Sigmoid colon (tissue), 4 donors: ENCODE measurements around the gene COL6A2.

Experiments used
- EP300 ChIP-seq, 4 donors: sonication (generic); formaldehyde crosslinking; IDR thresholded peaks; one replicate each; pipeline ENCODE4 v1.6.1; 2017; ENCODE audit warnings: antibody characterized with exemption in 4 of 4
- POLR2A ChIP-seq, 2 donors: fragments of 450-650 bp; IDR thresholded peaks; one replicate each; pipeline ENCODE4 v1.6.1; 2016; ENCODE audit warnings: antibody characterized with exemption in 2 of 2, mild to moderate bottlenecking in 2 of 2, moderate library complexity in 2 of 2
- TF ChIP-seq, protein P1 (sequence below), 4 experiments: fragments of 450-650 bp in 3 of 4; fragments of 200-600 bp in 1 of 4; IDR thresholded peaks; one replicate each; pipeline ENCODE4 v1.5.1; 2016 to 2019; ENCODE audit warnings: antibody characterized with exemption in 4 of 4, mild to moderate bottlenecking in 3 of 4, moderate library complexity in 2 of 4

DNA sequence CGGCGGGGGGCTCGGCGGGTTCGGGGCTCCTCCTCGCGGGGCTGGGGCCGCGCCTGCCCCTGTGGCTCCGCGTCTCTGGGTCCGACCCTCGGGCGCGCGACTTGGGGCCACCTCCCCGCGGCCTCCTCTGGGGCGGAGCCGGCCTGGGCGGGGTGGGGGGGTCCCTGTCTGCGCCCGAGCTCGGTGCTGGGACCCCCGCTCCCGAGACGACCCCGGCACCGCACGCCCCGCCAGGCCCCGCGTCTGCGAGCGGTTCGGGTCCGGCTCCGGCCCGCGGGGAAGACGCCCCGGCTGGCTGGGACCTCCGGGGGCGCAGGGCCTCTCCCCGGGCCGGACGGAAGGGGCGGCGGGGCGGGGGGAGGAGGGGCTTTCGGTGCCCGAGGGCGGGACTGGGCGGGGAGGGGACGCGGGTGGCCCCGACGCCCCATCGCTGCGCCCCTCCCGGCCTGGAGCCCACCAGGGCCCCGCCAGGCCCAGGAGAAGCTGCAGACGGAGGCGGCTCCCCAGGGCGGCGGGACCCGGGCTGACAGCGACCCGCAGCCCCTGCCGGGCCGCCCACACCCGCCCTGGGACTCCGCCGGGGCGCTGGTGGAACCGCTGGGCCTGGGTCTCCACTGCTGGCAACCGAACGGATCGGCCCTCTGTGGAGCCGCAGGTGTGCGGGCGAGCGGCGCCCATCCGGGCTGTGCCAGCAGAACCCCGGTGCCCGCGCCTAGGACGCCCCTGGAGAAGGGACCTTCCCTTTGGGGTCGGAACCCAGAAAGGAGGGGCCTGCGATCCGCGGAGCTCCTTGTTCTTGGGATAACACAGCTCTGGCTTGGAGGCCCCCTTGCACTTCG is 610 bp downstream of the COL6A2 start:
- no peak for TF ChIP-seq POLR2A (IDR thresholded peaks at IDR 0.05)
- TF ChIP-seq, protein P1, sequence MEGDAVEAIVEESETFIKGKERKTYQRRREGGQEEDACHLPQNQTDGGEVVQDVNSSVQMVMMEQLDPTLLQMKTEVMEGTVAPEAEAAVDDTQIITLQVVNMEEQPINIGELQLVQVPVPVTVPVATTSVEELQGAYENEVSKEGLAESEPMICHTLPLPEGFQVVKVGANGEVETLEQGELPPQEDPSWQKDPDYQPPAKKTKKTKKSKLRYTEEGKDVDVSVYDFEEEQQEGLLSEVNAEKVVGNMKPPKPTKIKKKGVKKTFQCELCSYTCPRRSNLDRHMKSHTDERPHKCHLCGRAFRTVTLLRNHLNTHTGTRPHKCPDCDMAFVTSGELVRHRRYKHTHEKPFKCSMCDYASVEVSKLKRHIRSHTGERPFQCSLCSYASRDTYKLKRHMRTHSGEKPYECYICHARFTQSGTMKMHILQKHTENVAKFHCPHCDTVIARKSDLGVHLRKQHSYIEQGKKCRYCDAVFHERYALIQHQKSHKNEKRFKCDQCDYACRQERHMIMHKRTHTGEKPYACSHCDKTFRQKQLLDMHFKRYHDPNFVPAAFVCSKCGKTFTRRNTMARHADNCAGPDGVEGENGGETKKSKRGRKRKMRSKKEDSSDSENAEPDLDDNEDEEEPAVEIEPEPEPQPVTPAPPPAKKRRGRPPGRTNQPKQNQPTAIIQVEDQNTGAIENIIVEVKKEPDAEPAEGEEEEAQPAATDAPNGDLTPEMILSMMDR (IDR thresholded peaks at IDR 0.05), result no peak
- TF ChIP-seq EP300 (IDR thresholded peaks at IDR 0.05), result no peak
